Hindlimb muscle (tissue), 1 donor: ENCODE data around the gene DUOXA1. TPM values are rescaled to one million over a fixed set of nuclear protein-coding genes. Genes with fewer than 3 reads are reported as not detected.
"Not testable (repeated sequence)": the region's sequence is repeated elsewhere in the genome, so short reads cannot be mapped to it uniquely, and the experiment has no call there.

Experiments used
- DNase-seq: peaks from one replicate; pipeline ENCODE4 v3.0.0-alpha.2; 2013
- polyA plus RNA-seq: library from polyadenylated mRNA; unstranded; fragments of 120-200 nt; gene quantifications from one replicate; pipeline ENCODE4 v1.2.1, GENCODE V29; 2013; ENCODE audit not compliant: insufficient read length

DUOXA1 gene
- polyA plus RNA-seq, 1 donor = 0.28 TPM

GRCh38 chr15:45088801-45089711 lies 40.6 kb downstream of the DUOXA1 start:
- no peak for DNase-seq

- DNase-seq = no peak
Observed at GRCh38 chr15:45087513-45087912, 42.2 kb downstream of the DUOXA1 start.

GRCh38 chr15:45084163-45084562 lies 45.5 kb downstream of the DUOXA1 start:
- DNase-seq = no peak

GRCh38 chr15:45083223-45083622 lies 46.5 kb downstream of the DUOXA1 start:
- DNase-seq = no peak

GRCh38 chr15:45082412-45082811 lies 47.3 kb downstream of the DUOXA1 start:
- DNase-seq = not testable (repeated sequence)

- DNase-seq = not testable (repeated sequence)
Observed at GRCh38 chr15:45080593-45080992, 49.1 kb downstream of the DUOXA1 start.

GRCh38 chr15:45079628-45080246 lies 49.9 kb downstream of the DUOXA1 start:
- DNase-seq = not testable (repeated sequence)

- DNase-seq = not testable (repeated sequence)
Observed at GRCh38 chr15:45079201-45079600, 50.5 kb downstream of the DUOXA1 start.

- DNase-seq = not testable (repeated sequence)
Observed at GRCh38 chr15:45077391-45077790, 52.3 kb downstream of the DUOXA1 start.

- not testable (repeated sequence) for DNase-seq
Observed at GRCh38 chr15:45075440-45076320, 54.0 kb downstream of the DUOXA1 start.

GRCh38 chr15:45073602-45074001 lies 56.1 kb downstream of the DUOXA1 start:
- DNase-seq = not testable (repeated sequence)

GRCh38 chr15:45069942-45070360 lies 59.7 kb downstream of the DUOXA1 start:
- not testable (repeated sequence) for DNase-seq

Other genes starting within 250 kb of the DUOXA1 start
- not detected for gene TERB2, start 173.2 kb downstream of the DUOXA1 start, polyA plus RNA-seq
- gene SORD, start 106.7 kb downstream of the DUOXA1 start, polyA plus RNA-seq = 7.7 TPM
- gene DUOX2, start 15.7 kb downstream of the DUOXA1 start, polyA plus RNA-seq = 0.13 TPM
- gene DUOXA2, start 15.6 kb downstream of the DUOXA1 start, polyA plus RNA-seq = not detected
- 1.8 TPM for gene DUOX1, start 115 bp upstream of the DUOXA1 start, polyA plus RNA-seq
- gene SHF, start 58.1 kb upstream of the DUOXA1 start, polyA plus RNA-seq = 7.9 TPM
- 0.37 TPM for gene SLC28A2, start 122.4 kb upstream of the DUOXA1 start, polyA plus RNA-seq
- 304 TPM for gene GATM, start 248.7 kb upstream of the DUOXA1 start, polyA plus RNA-seq